Subcutaneous adipose tissue (tissue), 4 donors: Measurements from ENCODE around the gene GAL3ST3. TPM values are rescaled to one million over a fixed set of nuclear protein-coding genes. Genes with fewer than 3 reads are reported as not detected.

ENCODE experiments used
- CTCF ChIP-seq: fragments of 450-650 bp; IDR thresholded peaks from one replicate; pipeline ENCODE4 v1.5.1; 2016; ENCODE audit warnings: low read depth, mild to moderate bottlenecking, control low read depth, antibody characterized with exemption, moderate library complexity
- total RNA-seq, 4 donors: library from RNA; depleted of rRNA; stranded (reverse); fragments of >200 nt; gene quantifications; one replicate each; pipeline ENCODE4 v1.1.0, GENCODE V29; 2016

Gene GAL3ST3
- total RNA-seq, 4 donors from 2014 or later: 0.38 TPM; not detected in 3

DNA sequence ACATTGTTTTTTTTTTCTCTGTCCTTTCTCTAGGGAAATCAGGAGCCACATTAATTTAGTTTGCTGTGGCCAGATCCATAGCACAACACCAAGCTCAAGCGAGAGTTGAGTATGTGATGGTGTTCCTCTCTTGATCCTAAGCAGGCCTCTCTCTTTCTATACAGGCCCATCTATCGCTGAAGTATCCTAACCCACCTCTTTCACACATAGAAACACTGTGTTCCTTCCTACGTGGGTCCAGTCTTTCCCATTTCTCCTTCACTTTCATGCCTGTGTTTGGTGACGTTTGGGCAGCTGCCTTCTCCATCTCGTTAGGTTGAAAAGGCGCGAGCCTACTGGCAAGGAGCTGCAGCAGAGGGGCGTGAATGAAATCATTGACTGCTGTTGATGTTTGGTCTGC is 23.6 kb upstream of the GAL3ST3 start:
- no peak for TF ChIP-seq CTCF

GRCh38 chr11:66072081-66072480 is 23.1 kb upstream of the GAL3ST3 start:
- no peak for TF ChIP-seq CTCF

DNA sequence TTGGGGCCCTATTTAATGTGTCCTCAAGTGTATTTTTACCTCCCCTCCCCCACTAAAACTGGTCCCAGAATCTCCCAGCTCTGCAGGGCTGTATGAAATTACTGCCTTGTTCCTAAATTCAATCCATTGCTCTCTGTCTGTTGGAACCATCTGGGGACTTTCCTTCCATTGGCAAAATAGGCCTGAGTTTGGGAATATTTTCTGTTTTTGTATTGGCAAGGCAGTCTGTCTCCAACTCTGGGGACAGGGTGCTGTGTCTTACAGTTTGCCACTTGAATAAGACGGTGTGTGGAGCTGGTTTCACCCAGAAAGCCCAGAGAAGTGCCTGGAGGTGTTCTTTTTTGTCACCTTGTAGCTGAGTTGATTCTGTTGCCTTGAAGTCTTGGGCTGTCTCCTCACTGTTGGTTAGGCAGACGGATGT is 22.4 kb upstream of the GAL3ST3 start:
- TF ChIP-seq CTCF: no peak

GRCh38 chr11:66070604-66071380 is 21.8 kb upstream of the GAL3ST3 start:
- TF ChIP-seq CTCF: no peak

GRCh38 chr11:66069715-66070603 is 21.0 kb upstream of the GAL3ST3 start, which contains the start of gene PACS1:
TSS of gene PACS1 (plus strand) at chr11:66070272. CDS start at chr11:66070487, 215 bp downstream.
- TF ChIP-seq CTCF: no peak

DNA sequence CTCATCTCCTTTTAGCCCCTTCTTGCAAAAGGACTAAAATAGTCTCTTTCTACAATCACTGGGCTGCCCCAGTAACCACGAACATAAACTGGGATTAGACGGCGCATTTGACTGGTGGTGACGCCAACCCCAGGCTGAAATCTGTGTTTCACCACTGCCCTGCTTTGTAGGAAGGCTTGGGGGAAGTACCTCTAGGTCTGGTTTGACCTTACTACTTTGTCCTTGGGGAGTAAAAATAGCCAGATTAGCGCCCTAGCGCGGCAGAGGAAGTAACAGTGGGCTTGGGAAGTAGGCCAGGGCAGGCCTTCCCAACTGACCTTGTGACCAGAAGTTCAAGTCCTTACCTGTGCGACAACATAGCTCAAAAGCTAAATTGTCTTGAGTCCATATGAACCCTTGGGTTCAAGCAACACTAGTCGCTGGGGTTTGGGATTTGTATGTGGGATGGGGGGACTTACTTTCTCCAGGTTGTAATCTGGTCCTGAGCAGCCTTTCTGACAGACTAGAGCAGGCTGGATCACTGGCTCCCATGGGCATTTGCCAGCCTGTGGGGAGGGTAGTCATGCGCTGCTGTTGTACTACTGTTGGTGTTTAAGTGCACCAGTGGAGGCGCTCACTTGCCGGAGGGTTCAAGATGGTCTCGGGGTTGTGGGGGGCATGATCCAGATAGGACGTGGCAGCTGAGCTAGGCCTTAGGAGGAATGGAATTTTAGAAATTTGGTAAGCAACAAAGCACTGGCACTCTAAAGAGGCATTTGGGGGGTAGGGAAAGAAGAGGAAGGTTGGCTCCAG is 20.2 kb upstream of the GAL3ST3 start:
- no peak for TF ChIP-seq CTCF
